HCT116 (cell line): ENCODE data around the gene ADAMTS9. TPM values are rescaled to one million over a fixed set of nuclear protein-coding genes. Genes with fewer than 3 reads are reported as not detected.

Experiments
- ATAC-seq: fragments of 200-7000 bp; cut with Tn5 transposase; 2 replicates; pipeline ENCODE4 v1.9.1; 2020; ENCODE audit warnings: mild to moderate bottlenecking, moderate library complexity
- BruUV-seq: library from RNA; stranded (reverse); fragments of 400-500 nt; replicated peaks from 2 replicates; lab custom pipeline; 2021; lab: Mats Ljungman, UMichigan
- CTCF ChIA-PET: fragments of 300-600 bp; sonication (Branson Sonifier 250); formaldehyde crosslinking; loops from one replicate; lab custom pipeline; 2021; ENCODE audit warnings: antibody characterized with exemption; lab: Charles Lee
- POLR2A ChIA-PET: fragments of 300-600, 350-600 bp; sonication (Branson Sonifier 250); formaldehyde crosslinking; loops from one replicate; lab custom pipeline; 2021; ENCODE audit warnings: antibody characterized with exemption; lab: Charles Lee
- RAD21 ChIA-PET, 2 experiments: fragments of 300-600 bp; sonication (Branson Sonifier 250); formaldehyde crosslinking; loops; one replicate each; lab custom pipeline; 2023; ENCODE audit warnings: low total read pairs in 2 of 2; ENCODE audit not compliant: uncharacterized antibody in 2 of 2, unreplicated experiment in 2 of 2, low non-redundant PET in 1 of 2; lab: Charles Lee
- DNase-seq: peaks from one replicate; pipeline ENCODE4 v3.0.0-alpha.2; 2010; ENCODE audit warnings: low read depth, low spot score
- H2AFZ ChIP-seq: fragments of 200-600 bp; shearing (Covaris generic), sonication (generic); 2 replicates; pipeline ENCODE4 v1.6.1; 2017; ENCODE audit warnings: low read depth, mixed run types, mixed read lengths, antibody characterized with exemption, low read length; ENCODE audit not compliant: poor library complexity, severe bottlenecking
- H3K27ac ChIP-seq: 2 replicates; pipeline ENCODE4 v1.5.1; 2012; ENCODE audit warnings: low read depth, low read length
- H3K27me3 ChIP-seq: fragments of 200-600 bp; sonication (generic); 2 replicates; pipeline ENCODE4 v1.6.1; 2016; ENCODE audit warnings: mixed run types, low read length, mixed read lengths; ENCODE audit not compliant: insufficient read depth
- H3K36me3 ChIP-seq, 2 experiments: fragments of 200-500 bp in 1 of 2; fragments of 200-600 bp in 1 of 2; sonication (Bioruptor generic) in 1 of 2; sonication (generic) in 1 of 2; 2 replicates each; pipeline versions ENCODE4 v1.5.1 to v1.6.1; 2014 to 2016; ENCODE audit warnings: low read length in 2 of 2, inconsistent platforms in 1 of 2, mixed read lengths in 1 of 2, mixed run types in 1 of 2; ENCODE audit not compliant: insufficient read depth in 2 of 2, control insufficient read depth in 1 of 2
- H3K4me1 ChIP-seq, 2 experiments: fragments of 200-600 bp in 1 of 2; sonication (generic) in 1 of 2; 2 replicates each; pipeline versions ENCODE4 v1.5.1 to v1.6.1; 2012 to 2017; ENCODE audit warnings: low read length in 2 of 2, inconsistent platforms in 1 of 2, mild to moderate bottlenecking in 1 of 2, mixed read lengths in 1 of 2, mixed run types in 1 of 2, moderate library complexity in 1 of 2; ENCODE audit not compliant: insufficient read depth in 2 of 2, control insufficient read depth in 1 of 2
- H3K4me2 ChIP-seq: fragments of 200-600 bp; sonication (generic); 2 replicates; pipeline ENCODE4 v1.6.1; 2017; ENCODE audit warnings: mixed run types, low read length, mixed read lengths
- H3K4me3 ChIP-seq, 2 experiments: fragments of 200-600 bp in 1 of 2; sonication (generic) in 1 of 2; replicated peaks in 1 of 2; 2 replicates each; pipeline ENCODE4 v1.5.1; 2011 to 2016; ENCODE audit warnings: low read length in 2 of 2, control low read depth in 1 of 2, low read depth in 1 of 2, mild to moderate bottlenecking in 1 of 2, mixed read lengths in 1 of 2, mixed run types in 1 of 2
- H3K79me2 ChIP-seq: fragments of 200-600 bp; sonication (generic); 2 replicates; pipeline ENCODE4 v1.6.1; 2017; ENCODE audit warnings: mild to moderate bottlenecking, mixed run types, low read length, moderate library complexity, mixed read lengths; ENCODE audit not compliant: insufficient read depth
- H3K9ac ChIP-seq: fragments of 200-600 bp; sonication (generic); 2 replicates; pipeline ENCODE4 v1.6.1; 2016; ENCODE audit warnings: low read length, mixed read lengths
- H3K9me2 ChIP-seq: fragments of 200-600 bp; sonication (generic), shearing (Covaris generic); 2 replicates; pipeline ENCODE4 v1.6.1; 2017; ENCODE audit warnings: mixed run types, mild to moderate bottlenecking, moderate library complexity; ENCODE audit not compliant: insufficient read depth
- H3K9me3 ChIP-seq, 2 experiments: fragments of 200-500 bp in 1 of 2; fragments of 200-600 bp in 1 of 2; sonication (Bioruptor generic) in 1 of 2; sonication (generic) in 1 of 2; 2 replicates each; pipeline ENCODE4 v1.6.1; 2014 to 2017; ENCODE audit warnings: low read length in 2 of 2, mixed read lengths in 2 of 2, inconsistent platforms in 1 of 2, low read depth in 1 of 2, mild to moderate bottlenecking in 1 of 2, mixed run types in 1 of 2, moderate library complexity in 1 of 2; ENCODE audit not compliant: control insufficient read depth in 1 of 2, insufficient read depth in 1 of 2
- H4K20me1 ChIP-seq: fragments of 200-600 bp; sonication (generic), shearing (Covaris generic); 2 replicates; pipeline ENCODE4 v1.6.1; 2017; ENCODE audit warnings: mixed run types, mild to moderate bottlenecking, moderate library complexity; ENCODE audit not compliant: insufficient read depth
- EGR1 ChIP-seq: IDR thresholded peaks from 2 replicates; pipeline ENCODE4 v1.6.1; 2012; ENCODE audit warnings: low read depth
- FOSL1 ChIP-seq: IDR thresholded peaks from 2 replicates; pipeline ENCODE4 v1.6.1; 2012; ENCODE audit warnings: low read depth
- POLR2A ChIP-seq: IDR thresholded peaks from 2 replicates; pipeline ENCODE4 v1.7.0; 2011; ENCODE audit warnings: borderline replicate concordance; ENCODE audit not compliant: insufficient read depth, insufficient read length; ENCODE audit errors: extremely low read depth
- SRF ChIP-seq: IDR thresholded peaks from 2 replicates; pipeline ENCODE4 v1.6.1; 2012; ENCODE audit warnings: low read depth
- YY1 ChIP-seq: IDR thresholded peaks from 2 replicates; pipeline ENCODE4 v1.6.1; 2011; ENCODE audit warnings: low read length, low read depth, moderate library complexity, mild to moderate bottlenecking; ENCODE audit not compliant: insufficient replicate concordance; ENCODE audit errors: extremely low read depth
- ZFX ChIP-seq: fragments of 450-650 bp; IDR thresholded peaks from 2 replicates; pipeline ENCODE4 v1.6.1; 2017
- intact Hi-C: fragments of 100-400 bp; cut with micrococcal nuclease; formaldehyde crosslinking; loops from 2 replicates; pipeline ENCODE4 v1.10.0; 2022
- total RNA-seq: library from RNA; stranded (reverse); gene quantifications from one replicate; pipeline ENCODE4 v1.2.1, GENCODE V29; 2021; ENCODE audit not compliant: unreplicated experiment
- TF ChIP-seq, protein P1 (sequence below): IDR thresholded peaks from 2 replicates; pipeline ENCODE4 v1.6.1; 2012
- TF ChIP-seq, protein P2 (sequence below): IDR thresholded peaks from 2 replicates; pipeline ENCODE4 v1.6.1; 2011; ENCODE audit warnings: mild to moderate bottlenecking, low read length, moderate library complexity; ENCODE audit not compliant: insufficient replicate concordance; ENCODE audit errors: extremely low read depth
- TF ChIP-seq, protein P3 (sequence below): IDR thresholded peaks from 2 replicates; pipeline ENCODE4 v1.6.1; 2012

The ADAMTS9 gene
- total RNA-seq, 1 experiment from 2014 or later, result 0.05 TPM

DNA sequence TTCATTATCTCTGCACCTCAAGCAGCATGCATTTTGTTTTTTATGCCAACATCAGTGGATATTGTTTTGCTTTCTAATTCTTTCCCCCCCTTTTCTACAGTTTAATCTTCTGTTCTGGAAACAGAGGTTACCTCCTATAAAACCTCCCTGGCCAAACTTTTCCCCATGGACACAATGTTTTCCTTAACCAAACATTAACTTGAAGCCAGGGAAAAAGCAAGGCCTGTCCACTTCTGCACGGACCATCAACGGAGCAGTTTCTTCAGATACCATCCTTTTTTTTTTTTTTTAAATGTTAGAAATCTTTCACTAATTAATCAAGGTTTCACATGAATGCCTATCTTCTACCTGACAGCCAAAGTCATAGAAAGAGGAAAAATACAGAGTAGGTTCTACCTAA, 127.0 kb downstream of the ADAMTS9 start (continued):
- no peak for TF ChIP-seq YY1
- TF ChIP-seq ZFX, result no peak
- TF ChIP-seq, protein P1, sequence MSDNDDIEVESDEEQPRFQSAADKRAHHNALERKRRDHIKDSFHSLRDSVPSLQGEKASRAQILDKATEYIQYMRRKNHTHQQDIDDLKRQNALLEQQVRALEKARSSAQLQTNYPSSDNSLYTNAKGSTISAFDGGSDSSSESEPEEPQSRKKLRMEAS, result no peak
- TF ChIP-seq POLR2A, result no peak
- TF ChIP-seq SRF, result no peak

DNA sequence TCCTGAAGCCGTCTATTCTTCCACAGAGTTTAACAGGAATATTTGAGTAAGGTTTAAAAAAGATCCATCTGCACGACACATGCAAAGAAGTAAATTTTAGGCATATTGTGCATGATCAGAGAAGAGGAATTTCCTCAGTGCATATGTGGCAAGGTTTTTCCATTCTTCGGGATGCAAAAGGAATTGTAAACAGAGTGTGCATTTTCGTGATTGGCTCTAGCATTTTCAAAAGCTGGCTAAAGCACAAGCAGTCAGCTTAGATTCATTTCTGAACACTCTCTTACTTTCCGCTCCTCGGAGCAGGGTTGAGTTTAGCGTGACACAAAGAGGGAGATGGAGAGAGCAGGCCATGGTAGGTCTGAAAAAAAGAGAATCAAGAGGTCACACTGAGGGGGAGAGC, 128.2 kb downstream of the ADAMTS9 start:
- BruUV-seq, result no TSS peak
- ChIA-PET RAD21 (no interaction called here), CTCF (no interaction called here), POLR2A (no interaction called here)
- Histone ChIP-seq H3K4me3 (no peak overlapping the region), H2AFZ (no peak overlapping the region), H3K9ac (no peak overlapping the region), H3K79me2 (no peaks in the 10 kb centered on the region), H3K9me3 (no peaks in the 10 kb centered on the region), H3K9me2 (no peaks in the 10 kb centered on the region), H3K27me3 (peaks cover 30% of the 10 kb centered on the region; the same call in 1 of the 2 replicates), H3K27ac (no peak overlapping the region), H3K4me1 (no peaks in the 10 kb centered on the region), H3K36me3 (no peaks in the 10 kb centered on the region), H3K4me2 (no peak overlapping the region), H4K20me1 (no peaks in the 10 kb centered on the region)
- DNase-seq (no peak), ATAC-seq (no peak)
- intact Hi-C loops, result no loop called here
- TF ChIP-seq, protein P1, result no peak
- TF ChIP-seq, protein P2, sequence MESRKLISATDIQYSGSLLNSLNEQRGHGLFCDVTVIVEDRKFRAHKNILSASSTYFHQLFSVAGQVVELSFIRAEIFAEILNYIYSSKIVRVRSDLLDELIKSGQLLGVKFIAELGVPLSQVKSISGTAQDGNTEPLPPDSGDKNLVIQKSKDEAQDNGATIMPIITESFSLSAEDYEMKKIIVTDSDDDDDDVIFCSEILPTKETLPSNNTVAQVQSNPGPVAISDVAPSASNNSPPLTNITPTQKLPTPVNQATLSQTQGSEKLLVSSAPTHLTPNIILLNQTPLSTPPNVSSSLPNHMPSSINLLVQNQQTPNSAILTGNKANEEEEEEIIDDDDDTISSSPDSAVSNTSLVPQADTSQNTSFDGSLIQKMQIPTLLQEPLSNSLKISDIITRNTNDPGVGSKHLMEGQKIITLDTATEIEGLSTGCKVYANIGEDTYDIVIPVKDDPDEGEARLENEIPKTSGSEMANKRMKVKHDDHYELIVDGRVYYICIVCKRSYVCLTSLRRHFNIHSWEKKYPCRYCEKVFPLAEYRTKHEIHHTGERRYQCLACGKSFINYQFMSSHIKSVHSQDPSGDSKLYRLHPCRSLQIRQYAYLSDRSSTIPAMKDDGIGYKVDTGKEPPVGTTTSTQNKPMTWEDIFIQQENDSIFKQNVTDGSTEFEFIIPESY, result no peak
- TF ChIP-seq EGR1 (no peak), FOSL1 (no peak)
- TF ChIP-seq, protein P3, sequence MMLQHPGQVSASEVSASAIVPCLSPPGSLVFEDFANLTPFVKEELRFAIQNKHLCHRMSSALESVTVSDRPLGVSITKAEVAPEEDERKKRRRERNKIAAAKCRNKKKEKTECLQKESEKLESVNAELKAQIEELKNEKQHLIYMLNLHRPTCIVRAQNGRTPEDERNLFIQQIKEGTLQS, result no peak
